Measurements from ENCODE around the gene PAX8.
"Not testable (repeated sequence)": the region's sequence is repeated elsewhere in the genome, so short reads cannot be mapped to it uniquely, and the experiment has no call there.

DNA sequence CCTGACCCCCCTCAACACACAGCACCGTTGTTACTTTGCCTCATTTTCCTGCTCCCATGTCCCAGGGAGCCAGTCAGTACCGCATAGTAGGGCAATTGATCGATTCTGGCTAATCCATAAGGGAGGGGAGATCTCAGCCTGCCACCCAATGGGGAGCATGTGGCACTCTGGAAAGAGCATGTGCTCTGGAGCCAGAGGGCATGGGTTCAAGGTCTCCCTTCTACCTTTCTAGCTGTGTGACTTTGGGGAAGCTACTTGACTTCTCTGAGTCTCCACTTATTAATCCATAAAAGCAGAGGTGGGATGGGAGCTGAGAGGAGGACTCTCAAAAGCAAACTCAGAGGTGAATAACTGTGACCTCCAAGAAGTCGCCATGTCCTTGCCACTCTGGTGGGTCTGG, 27.5 kb upstream of the PAX8 start:
- not testable (repeated sequence) for TF ChIP-seq CTCF, POLR2A (IDR thresholded peaks at IDR 0.05)

Measured in stomach (tissue), 4 donors.